ENCODE measurements around the gene NF2.

NF2 gene

GRCh38 chr22:29665486-29665885 lies 62.1 kb downstream of the NF2 start:
- Mint-ChIP-seq H3K36me3 (peaks cover 5% of the 10 kb centered on the region), H3K4me1 (peaks cover 4% of the 10 kb centered on the region), H3K27me3 (no peaks in the 10 kb centered on the region), H3K9me3 (no peaks in the 10 kb centered on the region), H3K27ac (no peak overlapping the region), H3K4me3 (no peak overlapping the region)

- H3K4me1 Mint-ChIP-seq, result peaks cover 4% of the 10 kb centered on the region
- no peaks in the 10 kb centered on the region for H3K27me3 Mint-ChIP-seq
- H3K9me3 Mint-ChIP-seq, result no peaks in the 10 kb centered on the region
- H3K27ac Mint-ChIP-seq, result no peak overlapping the region
- H3K4me3 Mint-ChIP-seq, result no peak overlapping the region
- peaks cover 9% of the 10 kb centered on the region for H3K36me3 Mint-ChIP-seq
These were observed 65.2 kb downstream of the NF2 start for GRCh38 chr22:29668673-29669072.

GRCh38 chr22:29670626-29671025 lies 67.2 kb downstream of the NF2 start:
- Mint-ChIP-seq H3K4me1 (no peaks in the 10 kb centered on the region), H3K36me3 (peaks cover 10% of the 10 kb centered on the region), H3K27ac (peak overlapping the region; percentile 14), H3K4me3 (no peak overlapping the region), H3K27me3 (no peaks in the 10 kb centered on the region), H3K9me3 (no peaks in the 10 kb centered on the region)

GRCh38 chr22:29673361-29674066 lies 70.1 kb downstream of the NF2 start:
- H3K36me3 Mint-ChIP-seq, result peaks cover 17% of the 10 kb centered on the region
- no peaks in the 10 kb centered on the region for H3K27me3 Mint-ChIP-seq
- no peak overlapping the region for H3K4me3 Mint-ChIP-seq
- H3K9me3 Mint-ChIP-seq, result no peaks in the 10 kb centered on the region
- H3K4me1 Mint-ChIP-seq, result no peaks in the 10 kb centered on the region
- no peak overlapping the region for H3K27ac Mint-ChIP-seq

GRCh38 chr22:29674121-29674520 lies 70.7 kb downstream of the NF2 start:
- Mint-ChIP-seq H3K4me1 (no peaks in the 10 kb centered on the region), H3K9me3 (no peaks in the 10 kb centered on the region), H3K27me3 (no peaks in the 10 kb centered on the region), H3K36me3 (peaks cover 19% of the 10 kb centered on the region), H3K27ac (no peak overlapping the region), H3K4me3 (no peak overlapping the region)

GRCh38 chr22:29679316-29679715 lies 75.9 kb downstream of the NF2 start:
- Mint-ChIP-seq H3K36me3 (peaks cover 19% of the 10 kb centered on the region), H3K4me1 (no peaks in the 10 kb centered on the region), H3K4me3 (no peak overlapping the region), H3K27ac (no peak overlapping the region), H3K27me3 (no peaks in the 10 kb centered on the region), H3K9me3 (no peaks in the 10 kb centered on the region)

GRCh38 chr22:29683536-29683935 lies 80.1 kb downstream of the NF2 start:
- no peaks in the 10 kb centered on the region for H3K27me3 Mint-ChIP-seq
- no peak overlapping the region for H3K4me3 Mint-ChIP-seq
- H3K27ac Mint-ChIP-seq, result no peak overlapping the region
- no peaks in the 10 kb centered on the region for H3K4me1 Mint-ChIP-seq
- no peaks in the 10 kb centered on the region for H3K9me3 Mint-ChIP-seq
- H3K36me3 Mint-ChIP-seq, result peaks cover 7% of the 10 kb centered on the region

GRCh38 chr22:29684244-29684643 lies 80.8 kb downstream of the NF2 start:
- Mint-ChIP-seq H3K4me3 (no peak overlapping the region), H3K27me3 (no peaks in the 10 kb centered on the region), H3K9me3 (no peaks in the 10 kb centered on the region), H3K4me1 (no peaks in the 10 kb centered on the region), H3K27ac (no peak overlapping the region), H3K36me3 (peaks cover 6% of the 10 kb centered on the region)

- no peaks in the 10 kb centered on the region for H3K9me3 Mint-ChIP-seq
- no peaks in the 10 kb centered on the region for H3K36me3 Mint-ChIP-seq
- H3K4me1 Mint-ChIP-seq, result peaks cover 26% of the 10 kb centered on the region
- no peaks in the 10 kb centered on the region for H3K27me3 Mint-ChIP-seq
- no peak overlapping the region for H3K27ac Mint-ChIP-seq
- H3K4me3 Mint-ChIP-seq, result no peak overlapping the region
These were observed 85.9 kb downstream of the NF2 start for GRCh38 chr22:29689206-29689879.

- Mint-ChIP-seq H3K27ac (no peak overlapping the region), H3K27me3 (no peaks in the 10 kb centered on the region), H3K4me3 (no peak overlapping the region)
These were observed 86.4 kb downstream of the NF2 start for GRCh38 chr22:29689880-29690213.

GRCh38 chr22:29690476-29690875 lies 87.0 kb downstream of the NF2 start:
- Mint-ChIP-seq H3K4me3 (no peak overlapping the region), H3K9me3 (no peaks in the 10 kb centered on the region), H3K27me3 (no peaks in the 10 kb centered on the region), H3K27ac (no peak overlapping the region), H3K4me1 (peaks cover 26% of the 10 kb centered on the region), H3K36me3 (no peaks in the 10 kb centered on the region)

More at GRCh38 chr22:29689880-29690213, 86.4 kb downstream of the NF2 start:
- Mint-ChIP-seq H3K4me1 (peaks cover 26% of the 10 kb centered on the region), H3K9me3 (no peaks in the 10 kb centered on the region), H3K36me3 (no peaks in the 10 kb centered on the region)

- H3K9me3 Mint-ChIP-seq, result no peaks in the 10 kb centered on the region
- peaks cover 26% of the 10 kb centered on the region for H3K4me1 Mint-ChIP-seq
- no peak overlapping the region for H3K4me3 Mint-ChIP-seq
- peak overlapping the region; percentile 23 for H3K27ac Mint-ChIP-seq
- H3K27me3 Mint-ChIP-seq, result no peaks in the 10 kb centered on the region
- H3K36me3 Mint-ChIP-seq, result no peaks in the 10 kb centered on the region
These were observed 88.3 kb downstream of the NF2 start for GRCh38 chr22:29691636-29692326.

GRCh38 chr22:29692327-29692640 lies 88.9 kb downstream of the NF2 start:
- no peaks in the 10 kb centered on the region for H3K36me3 Mint-ChIP-seq
- no peaks in the 10 kb centered on the region for H3K9me3 Mint-ChIP-seq
- H3K4me3 Mint-ChIP-seq, result no peak overlapping the region
- no peak overlapping the region for H3K27ac Mint-ChIP-seq
- H3K27me3 Mint-ChIP-seq, result no peaks in the 10 kb centered on the region
- H3K4me1 Mint-ChIP-seq, result peaks cover 26% of the 10 kb centered on the region

- Mint-ChIP-seq H3K27ac (no peak overlapping the region), H3K9me3 (no peaks in the 10 kb centered on the region), H3K4me1 (peaks cover 26% of the 10 kb centered on the region), H3K4me3 (no peak overlapping the region), H3K27me3 (no peaks in the 10 kb centered on the region), H3K36me3 (no peaks in the 10 kb centered on the region)
These were observed 89.7 kb downstream of the NF2 start for GRCh38 chr22:29693161-29693560.

GRCh38 chr22:29693671-29694070 lies 90.2 kb downstream of the NF2 start:
- Mint-ChIP-seq H3K27ac (no peak overlapping the region), H3K4me1 (peaks cover 26% of the 10 kb centered on the region), H3K36me3 (no peaks in the 10 kb centered on the region)

GRCh38 chr22:29695129-29695926 lies 91.9 kb downstream of the NF2 start:
- Mint-ChIP-seq H3K36me3 (no peaks in the 10 kb centered on the region), H3K4me1 (peaks cover 19% of the 10 kb centered on the region), H3K27me3 (no peaks in the 10 kb centered on the region), H3K27ac (peak overlapping the region; percentile 70), H3K4me3 (no peak overlapping the region), H3K9me3 (no peaks in the 10 kb centered on the region)

More at GRCh38 chr22:29693671-29694070, 90.2 kb downstream of the NF2 start:
- H3K4me3 Mint-ChIP-seq, result no peak overlapping the region
- H3K27me3 Mint-ChIP-seq, result no peaks in the 10 kb centered on the region
- H3K9me3 Mint-ChIP-seq, result no peaks in the 10 kb centered on the region
